HCT116 (cell line): ENCODE results near the gene FAM151B. TPM values are rescaled to one million over a fixed set of nuclear protein-coding genes. Genes with fewer than 3 reads are reported as not detected.

Source experiments
- ATAC-seq: fragments of 200-7000 bp; cut with Tn5 transposase; 2 replicates; pipeline ENCODE4 v1.9.1; 2020; ENCODE audit warnings: mild to moderate bottlenecking, moderate library complexity
- BruUV-seq: library from RNA; stranded (reverse); fragments of 400-500 nt; replicated peaks from 2 replicates; lab custom pipeline; 2021; lab: Mats Ljungman, UMichigan
- CTCF ChIA-PET: fragments of 300-600 bp; sonication (Branson Sonifier 250); formaldehyde crosslinking; loops from one replicate; lab custom pipeline; 2021; ENCODE audit warnings: antibody characterized with exemption; lab: Charles Lee
- POLR2A ChIA-PET: fragments of 300-600, 350-600 bp; sonication (Branson Sonifier 250); formaldehyde crosslinking; loops from one replicate; lab custom pipeline; 2021; ENCODE audit warnings: antibody characterized with exemption; lab: Charles Lee
- RAD21 ChIA-PET, 2 experiments: fragments of 300-600 bp; sonication (Branson Sonifier 250); formaldehyde crosslinking; loops; one replicate each; lab custom pipeline; 2023; ENCODE audit warnings: low total read pairs in 2 of 2; ENCODE audit not compliant: uncharacterized antibody in 2 of 2, unreplicated experiment in 2 of 2, low non-redundant PET in 1 of 2; lab: Charles Lee
- DNase-seq: peaks from one replicate; pipeline ENCODE4 v3.0.0-alpha.2; 2010; ENCODE audit warnings: low read depth, low spot score
- H2AFZ ChIP-seq: fragments of 200-600 bp; shearing (Covaris generic), sonication (generic); 2 replicates; pipeline ENCODE4 v1.6.1; 2017; ENCODE audit warnings: low read depth, mixed run types, mixed read lengths, antibody characterized with exemption, low read length; ENCODE audit not compliant: poor library complexity, severe bottlenecking
- H3K27ac ChIP-seq: 2 replicates; pipeline ENCODE4 v1.5.1; 2012; ENCODE audit warnings: low read depth, low read length
- H3K27me3 ChIP-seq: fragments of 200-600 bp; sonication (generic); 2 replicates; pipeline ENCODE4 v1.6.1; 2016; ENCODE audit warnings: mixed run types, low read length, mixed read lengths; ENCODE audit not compliant: insufficient read depth
- H3K36me3 ChIP-seq, 2 experiments: fragments of 200-500 bp in 1 of 2; fragments of 200-600 bp in 1 of 2; sonication (Bioruptor generic) in 1 of 2; sonication (generic) in 1 of 2; 2 replicates each; pipeline versions ENCODE4 v1.5.1 to v1.6.1; 2014 to 2016; ENCODE audit warnings: low read length in 2 of 2, inconsistent platforms in 1 of 2, mixed read lengths in 1 of 2, mixed run types in 1 of 2; ENCODE audit not compliant: insufficient read depth in 2 of 2, control insufficient read depth in 1 of 2
- H3K4me1 ChIP-seq, 2 experiments: fragments of 200-600 bp in 1 of 2; sonication (generic) in 1 of 2; 2 replicates each; pipeline versions ENCODE4 v1.5.1 to v1.6.1; 2012 to 2017; ENCODE audit warnings: low read length in 2 of 2, inconsistent platforms in 1 of 2, mild to moderate bottlenecking in 1 of 2, mixed read lengths in 1 of 2, mixed run types in 1 of 2, moderate library complexity in 1 of 2; ENCODE audit not compliant: insufficient read depth in 2 of 2, control insufficient read depth in 1 of 2
- H3K4me2 ChIP-seq: fragments of 200-600 bp; sonication (generic); 2 replicates; pipeline ENCODE4 v1.6.1; 2017; ENCODE audit warnings: mixed run types, low read length, mixed read lengths
- H3K4me3 ChIP-seq, 2 experiments: fragments of 200-600 bp in 1 of 2; sonication (generic) in 1 of 2; replicated peaks in 1 of 2; 2 replicates each; pipeline ENCODE4 v1.5.1; 2011 to 2016; ENCODE audit warnings: low read length in 2 of 2, control low read depth in 1 of 2, low read depth in 1 of 2, mild to moderate bottlenecking in 1 of 2, mixed read lengths in 1 of 2, mixed run types in 1 of 2
- H3K79me2 ChIP-seq: fragments of 200-600 bp; sonication (generic); 2 replicates; pipeline ENCODE4 v1.6.1; 2017; ENCODE audit warnings: mild to moderate bottlenecking, mixed run types, low read length, moderate library complexity, mixed read lengths; ENCODE audit not compliant: insufficient read depth
- H3K9ac ChIP-seq: fragments of 200-600 bp; sonication (generic); 2 replicates; pipeline ENCODE4 v1.6.1; 2016; ENCODE audit warnings: low read length, mixed read lengths
- H3K9me2 ChIP-seq: fragments of 200-600 bp; sonication (generic), shearing (Covaris generic); 2 replicates; pipeline ENCODE4 v1.6.1; 2017; ENCODE audit warnings: mixed run types, mild to moderate bottlenecking, moderate library complexity; ENCODE audit not compliant: insufficient read depth
- H3K9me3 ChIP-seq, 2 experiments: fragments of 200-500 bp in 1 of 2; fragments of 200-600 bp in 1 of 2; sonication (Bioruptor generic) in 1 of 2; sonication (generic) in 1 of 2; 2 replicates each; pipeline ENCODE4 v1.6.1; 2014 to 2017; ENCODE audit warnings: low read length in 2 of 2, mixed read lengths in 2 of 2, inconsistent platforms in 1 of 2, low read depth in 1 of 2, mild to moderate bottlenecking in 1 of 2, mixed run types in 1 of 2, moderate library complexity in 1 of 2; ENCODE audit not compliant: control insufficient read depth in 1 of 2, insufficient read depth in 1 of 2
- H4K20me1 ChIP-seq: fragments of 200-600 bp; sonication (generic), shearing (Covaris generic); 2 replicates; pipeline ENCODE4 v1.6.1; 2017; ENCODE audit warnings: mixed run types, mild to moderate bottlenecking, moderate library complexity; ENCODE audit not compliant: insufficient read depth
- CBX3 ChIP-seq: IDR thresholded peaks from 2 replicates; pipeline ENCODE4 v1.6.1; 2012; ENCODE audit warnings: low read depth
- CEBPB ChIP-seq: IDR thresholded peaks from 2 replicates; pipeline ENCODE4 v1.6.1; 2012; ENCODE audit warnings: low read depth
- ELF1 ChIP-seq: IDR thresholded peaks from 2 replicates; pipeline ENCODE4 v1.6.1; 2012; ENCODE audit warnings: low read depth, borderline replicate concordance
- EZH2 ChIP-seq: fragments of 200-600 bp; sonication (generic); IDR thresholded peaks from 2 replicates; pipeline ENCODE4 v1.6.1; 2017; ENCODE audit warnings: antibody characterized with exemption, mixed run types
- SP1 ChIP-seq: IDR thresholded peaks from 2 replicates; pipeline ENCODE4 v1.6.1; 2012; ENCODE audit warnings: low read depth
- YY1 ChIP-seq: IDR thresholded peaks from 2 replicates; pipeline ENCODE4 v1.6.1; 2011; ENCODE audit warnings: low read length, low read depth, moderate library complexity, mild to moderate bottlenecking; ENCODE audit not compliant: insufficient replicate concordance; ENCODE audit errors: extremely low read depth
- ZBTB33 ChIP-seq: IDR thresholded peaks from 2 replicates; pipeline ENCODE4 v1.6.1; 2011; ENCODE audit warnings: mild to moderate bottlenecking, low read length, moderate library complexity; ENCODE audit not compliant: insufficient replicate concordance; ENCODE audit errors: extremely low read depth
- intact Hi-C: fragments of 100-400 bp; cut with micrococcal nuclease; formaldehyde crosslinking; loops from 2 replicates; pipeline ENCODE4 v1.10.0; 2022
- total RNA-seq: library from RNA; stranded (reverse); gene quantifications from one replicate; pipeline ENCODE4 v1.2.1, GENCODE V29; 2021; ENCODE audit not compliant: unreplicated experiment

FAM151B gene
- total RNA-seq, 1 experiment from 2014 or later, result 1.2 TPM

- no peak for ATAC-seq
- POLR2A ChIA-PET, result no interaction called here
- H3K9ac ChIP-seq, result no peak overlapping the region
These were observed 96.9 kb downstream of the FAM151B start for GRCh38 chr5:80584770-80585169.

More at GRCh38 chr5:80584770-80585169, 96.9 kb downstream of the FAM151B start:
- Histone ChIP-seq H3K79me2 (no peaks in the 10 kb centered on the region), H3K9me2 (no peaks in the 10 kb centered on the region), H3K27me3 (no peaks in the 10 kb centered on the region), H3K27ac (no peak overlapping the region), H4K20me1 (no peaks in the 10 kb centered on the region), H2AFZ (no peak overlapping the region), H3K4me1 (no peaks in the 10 kb centered on the region), H3K4me2 (no peak overlapping the region), H3K9me3 (no peaks in the 10 kb centered on the region), H3K36me3 (no peaks in the 10 kb centered on the region), H3K4me3 (no peak overlapping the region)
- TF ChIP-seq EZH2 (no peak), SP1 (no peak), CBX3 (no peak), YY1 (no peak), ELF1 (no peak), CEBPB (no peak), ZBTB33 (no peak)
- ChIA-PET CTCF (no interaction called here), RAD21 (no interaction called here)
- intact Hi-C loops, result no loop called here
- BruUV-seq, result no TSS peak
- DNase-seq, result no peak
